Gastroesophageal sphincter (tissue), 4 donors: ENCODE data around the gene BCL2A1. TPM values are rescaled to one million over a fixed set of nuclear protein-coding genes. Genes with fewer than 3 reads are reported as not detected.
A peak's percentile ranks its signal among the peaks of the same experiment; 100 is the strongest.

Experiments
- ATAC-seq: fragments of 150-250 bp; one replicate; pipeline ENCODE4 v1.9.1; 2016; ENCODE audit warnings: mild to moderate bottlenecking, moderate library complexity
- H3K27ac ChIP-seq, 4 donors: fragments of 200-600 bp; sonication (generic) in 3 of 4; 1 replicate in 3 of 4; 2 replicates in 1 of 4; pipeline ENCODE4 v1.5.1; 2016 to 2019
- H3K27me3 ChIP-seq: fragments of 200-600 bp; sonication (generic); one replicate; pipeline ENCODE4 v1.5.1; 2019
- H3K36me3 ChIP-seq, 2 donors: fragments of 200-600 bp; sonication (generic); one replicate each; pipeline ENCODE4 v1.5.1; 2019; ENCODE audit warnings: control low read depth in 1 of 2
- H3K4me1 ChIP-seq, 3 donors: fragments of 200-600 bp; sonication (generic); 1 replicate in 2 of 3; 2 replicates in 1 of 3; pipeline ENCODE4 v1.5.1; 2016 to 2019; ENCODE audit warnings: control low read depth in 2 of 3
- H3K4me3 ChIP-seq, 2 donors: fragments of 200-600 bp; sonication (generic); one replicate each; pipeline ENCODE4 v1.5.1; 2019; ENCODE audit warnings: mild to moderate bottlenecking in 1 of 2, moderate library complexity in 1 of 2
- H3K9me3 ChIP-seq, 3 donors: fragments of 200-600 bp; sonication (generic); one replicate each; pipeline ENCODE4 v1.5.1; 2017 to 2019; ENCODE audit warnings: control low read depth in 2 of 3
- EP300 ChIP-seq: sonication (generic); formaldehyde crosslinking; IDR thresholded peaks from one replicate; pipeline ENCODE4 v1.6.1; 2017; ENCODE audit warnings: antibody characterized with exemption, mild to moderate bottlenecking
- POLR2A ChIP-seq, 2 donors: fragments of 450-650 bp; IDR thresholded peaks; one replicate each; pipeline ENCODE4 v1.6.1; 2017; ENCODE audit warnings: antibody characterized with exemption in 2 of 2, mild to moderate bottlenecking in 2 of 2, moderate library complexity in 1 of 2
- POLR2AphosphoS5 ChIP-seq: sonication (generic); formaldehyde crosslinking; IDR thresholded peaks from one replicate; pipeline ENCODE4 v1.6.1; 2017; ENCODE audit warnings: antibody characterized with exemption
- WGBS, 2 donors: methylation state at CpG; one replicate each; pipeline ENCODE4 v1.1.5; 2018; ENCODE audit warnings: low coverage in 1 of 2; 5-methylcytosine and 5-hydroxymethylcytosine counted together
- total RNA-seq, 4 donors: library from RNA; depleted of rRNA; stranded (reverse); fragments of >200 nt; gene quantifications; one replicate each; pipeline ENCODE4 v1.1.0, GENCODE V29; 2016
- TF ChIP-seq, protein P1 (sequence below), 4 experiments: fragments of 200-600 bp in 2 of 4; fragments of 450-650 bp in 2 of 4; sonication (generic) in 1 of 4; IDR thresholded peaks; one replicate each; pipeline ENCODE4 v1.5.1; 2017 to 2019; ENCODE audit warnings: antibody characterized with exemption in 4 of 4, mild to moderate bottlenecking in 2 of 4, moderate library complexity in 2 of 4

The BCL2A1 gene
- total RNA-seq, 4 donors from 2014 or later = 0.62 to 13.3 TPM; not detected in 2

DNA sequence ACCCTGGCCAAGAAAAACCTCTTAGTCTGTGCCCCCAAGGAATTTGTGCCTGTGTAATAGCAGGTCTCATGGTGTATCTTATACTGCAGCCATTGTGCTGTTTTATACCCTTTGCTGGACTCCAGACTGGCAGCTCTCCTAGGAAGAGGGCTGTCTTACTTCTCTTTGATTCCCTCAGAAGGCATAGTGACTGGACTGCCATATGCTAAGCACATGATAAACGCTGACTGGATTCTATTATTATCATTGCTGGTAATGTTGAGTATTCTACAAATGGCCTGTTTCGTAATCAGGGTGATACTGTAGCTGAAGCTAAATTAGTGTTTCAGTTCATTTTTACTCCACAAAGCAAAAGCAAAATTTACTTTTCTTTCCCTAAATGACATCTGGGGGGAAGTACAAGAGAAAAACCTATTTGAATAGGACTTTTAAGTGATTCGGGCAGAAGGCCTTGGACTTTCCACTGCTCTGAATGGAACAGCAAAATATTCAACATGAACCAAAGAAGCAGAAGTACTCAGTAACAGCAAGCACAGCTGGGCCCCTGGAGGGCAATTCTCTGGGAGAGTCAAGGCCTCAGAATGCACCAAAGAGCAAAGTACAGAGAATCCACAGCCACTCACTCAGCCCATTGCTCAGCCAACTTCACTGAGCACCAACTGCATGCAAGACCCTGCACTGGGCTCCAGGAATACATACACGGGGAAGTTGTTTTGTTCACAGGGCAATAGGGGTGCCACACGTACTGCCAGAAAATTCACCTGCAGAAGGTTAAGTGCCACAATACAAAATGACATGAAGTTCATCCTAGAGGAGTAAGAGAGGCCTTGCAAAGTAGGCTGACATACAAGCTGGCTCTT is 7.9 kb upstream of the BCL2A1 start:
- Histone ChIP-seq H3K27ac (peak overlapping the region in 2 of 4 donors; percentile 14 to 15), H3K27me3 (peaks cover 7% of the 10 kb centered on the region), H3K36me3 (no peaks in the 10 kb centered on the region), H3K4me1 (no peaks in the 10 kb centered on the region), H3K4me3 (no peak overlapping the region), H3K9me3 (no peaks in the 10 kb centered on the region)
- WGBS, 2 donors = 64 to 78% methylated on average over 3 to 4 of the region's 5 CpGs
- ATAC-seq = peak; percentile 43
- TF ChIP-seq POLR2AphosphoS5 (no peak), POLR2A (IDR thresholded peaks at IDR 0.05) (no peak), EP300 (no peak)
- TF ChIP-seq, protein P1, sequence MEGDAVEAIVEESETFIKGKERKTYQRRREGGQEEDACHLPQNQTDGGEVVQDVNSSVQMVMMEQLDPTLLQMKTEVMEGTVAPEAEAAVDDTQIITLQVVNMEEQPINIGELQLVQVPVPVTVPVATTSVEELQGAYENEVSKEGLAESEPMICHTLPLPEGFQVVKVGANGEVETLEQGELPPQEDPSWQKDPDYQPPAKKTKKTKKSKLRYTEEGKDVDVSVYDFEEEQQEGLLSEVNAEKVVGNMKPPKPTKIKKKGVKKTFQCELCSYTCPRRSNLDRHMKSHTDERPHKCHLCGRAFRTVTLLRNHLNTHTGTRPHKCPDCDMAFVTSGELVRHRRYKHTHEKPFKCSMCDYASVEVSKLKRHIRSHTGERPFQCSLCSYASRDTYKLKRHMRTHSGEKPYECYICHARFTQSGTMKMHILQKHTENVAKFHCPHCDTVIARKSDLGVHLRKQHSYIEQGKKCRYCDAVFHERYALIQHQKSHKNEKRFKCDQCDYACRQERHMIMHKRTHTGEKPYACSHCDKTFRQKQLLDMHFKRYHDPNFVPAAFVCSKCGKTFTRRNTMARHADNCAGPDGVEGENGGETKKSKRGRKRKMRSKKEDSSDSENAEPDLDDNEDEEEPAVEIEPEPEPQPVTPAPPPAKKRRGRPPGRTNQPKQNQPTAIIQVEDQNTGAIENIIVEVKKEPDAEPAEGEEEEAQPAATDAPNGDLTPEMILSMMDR (IDR thresholded peaks at IDR 0.05) = no peak

DNA sequence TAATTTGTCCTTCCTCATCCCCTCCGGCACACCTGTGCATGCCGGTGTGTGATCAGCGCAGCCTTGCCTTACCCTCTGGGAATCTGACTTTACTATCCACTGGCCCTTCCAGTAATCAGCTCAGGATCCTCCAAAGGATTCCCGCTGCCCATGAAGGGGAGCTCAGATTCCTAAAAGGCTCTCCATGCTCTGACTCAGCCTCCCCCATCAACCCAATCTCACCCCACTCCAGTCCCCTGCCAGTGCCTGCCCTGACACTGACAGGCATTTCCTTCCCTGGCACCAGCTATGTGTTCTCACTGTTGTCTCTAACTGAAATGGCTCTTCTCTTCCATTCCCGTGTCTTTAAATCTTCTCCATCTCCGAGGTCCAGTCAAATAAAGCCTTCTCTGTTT is 7.3 kb upstream of the BCL2A1 start:
- no peak for ATAC-seq
- Histone ChIP-seq H3K4me1 (no peaks in the 10 kb centered on the region), H3K27me3 (peaks cover 7% of the 10 kb centered on the region), H3K4me3 (no peak overlapping the region), H3K36me3 (no peaks in the 10 kb centered on the region), H3K27ac (peak overlapping the region in 2 of 4 donors; percentile 14 to 15), H3K9me3 (no peaks in the 10 kb centered on the region)
- TF ChIP-seq POLR2AphosphoS5 = no peak
- TF ChIP-seq POLR2A (IDR thresholded peaks at IDR 0.05) = no peak
- WGBS, 2 donors = 40 to 71% methylated on average over 2 to 5 of the region's 6 CpGs

DNA sequence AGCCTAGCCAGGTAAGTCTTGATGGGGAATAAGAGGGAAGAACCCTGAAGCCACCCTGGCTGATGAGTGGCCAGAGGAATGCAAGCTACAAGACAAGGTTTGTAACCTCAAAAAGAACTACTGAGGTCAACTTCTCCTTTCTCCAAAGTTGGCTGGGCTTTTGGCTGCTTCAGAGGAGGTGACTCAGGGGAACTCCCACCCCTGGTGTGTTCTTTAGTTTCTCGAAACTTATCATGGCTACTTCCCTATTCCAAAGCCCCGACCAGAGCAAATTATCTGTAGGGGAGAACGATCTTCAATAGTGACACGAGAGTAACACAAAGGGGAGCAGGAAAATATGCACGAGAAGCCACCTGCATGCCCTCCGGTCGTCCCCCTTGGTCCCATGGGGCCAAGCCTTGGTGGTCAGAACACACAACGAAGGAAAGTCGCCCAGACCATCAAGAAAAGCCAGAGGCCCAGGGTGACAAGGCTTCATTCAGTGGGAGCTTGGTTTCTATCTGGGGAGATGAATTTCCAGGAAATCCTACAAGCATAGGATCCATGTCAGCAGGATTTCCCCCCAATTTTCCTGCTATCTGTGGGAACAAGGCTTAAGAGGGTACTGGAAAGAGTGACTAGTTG is 6.5 kb upstream of the BCL2A1 start:
- TF ChIP-seq, protein P1 (IDR thresholded peaks at IDR 0.05) = no peak
- no peak for TF ChIP-seq EP300
- TF ChIP-seq POLR2AphosphoS5 = no peak
- TF ChIP-seq POLR2A (IDR thresholded peaks at IDR 0.05) = no peak
- ATAC-seq = peak; percentile 50
- no peaks in the 10 kb centered on the region for H3K9me3 ChIP-seq
- H3K27me3 ChIP-seq = peaks cover 7% of the 10 kb centered on the region
- H3K27ac ChIP-seq = no peak overlapping the region
- WGBS, 2 donors = 80% methylated on average over 5 to 6 of the region's 9 CpGs
- no peak overlapping the region for H3K4me3 ChIP-seq
- H3K4me1 ChIP-seq = no peaks in the 10 kb centered on the region
- H3K36me3 ChIP-seq = no peaks in the 10 kb centered on the region

DNA sequence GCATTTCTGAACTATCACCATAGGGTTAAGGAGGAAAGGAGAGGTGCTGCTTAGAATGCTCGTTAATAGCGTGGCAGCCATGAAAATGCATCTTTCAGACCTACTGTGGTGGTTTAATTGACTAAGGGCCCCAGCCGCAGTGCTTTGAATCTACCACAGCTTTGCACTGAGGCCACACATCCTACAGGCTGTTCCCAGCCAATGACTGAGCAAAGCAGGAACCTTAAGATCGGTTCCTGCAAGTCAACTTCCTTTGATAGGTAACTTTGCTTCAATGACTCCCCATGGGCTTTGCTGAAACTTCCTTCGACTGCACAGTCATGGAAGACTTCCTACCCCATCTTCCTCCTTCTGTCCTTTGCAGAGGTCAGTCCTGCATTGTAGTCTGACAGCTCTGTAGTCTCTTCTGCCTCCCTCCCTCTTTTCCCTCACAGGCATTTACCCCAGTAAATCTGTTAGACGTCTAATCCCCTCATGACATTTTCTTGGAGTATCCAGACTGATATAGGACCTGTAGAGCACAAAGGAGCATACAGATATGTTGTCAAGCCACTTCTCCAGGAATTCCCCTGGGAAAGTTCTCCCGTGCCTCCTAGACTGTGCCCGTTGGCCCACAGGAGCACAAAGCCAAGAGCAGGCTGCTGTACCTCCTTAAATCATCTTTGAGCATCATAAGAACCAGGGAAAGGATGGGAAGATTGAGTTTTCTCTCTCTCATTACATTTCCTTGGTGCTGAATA is 2.6 kb upstream of the BCL2A1 start:
- 60 to 64% methylated on average over 6 to 8 of the region's 8 CpGs for WGBS, 2 donors
- Histone ChIP-seq H3K4me3 (no peak overlapping the region), H3K27ac (no peak overlapping the region), H3K9me3 (no peaks in the 10 kb centered on the region), H3K27me3 (peaks cover 7% of the 10 kb centered on the region), H3K36me3 (no peaks in the 10 kb centered on the region), H3K4me1 (no peaks in the 10 kb centered on the region)
- ATAC-seq = no peak
- TF ChIP-seq, protein P1 (IDR thresholded peaks at IDR 0.05) = no peak
- no peak for TF ChIP-seq EP300
- TF ChIP-seq POLR2AphosphoS5 = no peak
- TF ChIP-seq POLR2A (IDR thresholded peaks at IDR 0.05) = no peak

DNA sequence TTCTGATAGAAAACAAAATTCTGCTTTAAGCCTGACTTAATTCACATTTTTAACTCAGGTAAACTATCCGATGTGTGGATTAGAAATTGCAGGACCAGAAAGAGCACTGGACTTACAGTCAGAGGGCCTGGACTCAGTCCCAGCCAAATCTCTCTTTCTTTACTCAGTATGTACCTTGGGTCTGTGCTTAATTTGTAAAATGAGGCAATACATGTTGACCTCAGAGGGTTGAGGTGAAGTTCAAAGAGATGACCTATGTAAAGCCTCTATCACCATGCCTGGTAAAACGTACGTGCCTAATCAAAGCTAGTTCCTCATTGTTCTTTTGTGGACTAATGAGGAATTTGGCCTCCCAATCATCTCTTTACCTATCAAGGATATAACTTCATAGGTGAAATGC is 1.9 kb upstream of the BCL2A1 start:
- TF ChIP-seq POLR2A (IDR thresholded peaks at IDR 0.05) = no peak

More for the DNA sequence above, 1.9 kb upstream of the BCL2A1 start:
- ATAC-seq = no peak
- Histone ChIP-seq H3K27ac (no peak overlapping the region), H3K4me3 (no peak overlapping the region), H3K4me1 (no peaks in the 10 kb centered on the region), H3K36me3 (no peaks in the 10 kb centered on the region), H3K27me3 (peaks cover 7% of the 10 kb centered on the region), H3K9me3 (no peaks in the 10 kb centered on the region)
- 64 to 75% methylated on average over 3 of the region's 3 CpGs for WGBS, 2 donors
